Endothelial cell of umbilical vein (primary cell): ENCODE measurements around the gene SMIM20. TPM values are rescaled to one million over a fixed set of nuclear protein-coding genes. Genes with fewer than 3 reads are reported as not detected.

Experiments used
- BruUV-seq: library from RNA; stranded (reverse); fragments of 400-500 nt; replicated peaks from 2 replicates; lab custom pipeline; 2021; lab: Mats Ljungman, UMichigan
- CTCF ChIA-PET: fragments of 300-600, 350-600 bp; sonication (Branson Sonifier 250); formaldehyde crosslinking; loops from one replicate; lab custom pipeline; 2021; ENCODE audit warnings: antibody characterized with exemption, inconsistent platforms; lab: Charles Lee
- POLR2A ChIA-PET: fragments of 300-600, 350-600 bp; sonication (Branson Sonifier 250); formaldehyde crosslinking; loops from one replicate; lab custom pipeline; 2021; ENCODE audit warnings: antibody characterized with exemption, inconsistent platforms; lab: Charles Lee
- DNase-seq: peaks from one replicate; pipeline ENCODE4 v3.0.0-alpha.2; 2011; ENCODE audit warnings: low read depth, low spot score
- FAIRE-seq: peaks from 2 replicates; lab custom pipeline; 2011; peaks lifted over from hg19 to GRCh38; lab: Jason Lieb, UNC
- H2AFZ ChIP-seq: 2 replicates; pipeline ENCODE4 v1.6.0; 2012; ENCODE audit warnings: low read depth, low read length, control low read depth, inconsistent platforms
- H3K27ac ChIP-seq: 2 replicates; pipeline ENCODE4 v1.5.1; 2011; ENCODE audit warnings: low read depth, mild to moderate bottlenecking, control low read depth, low read length, moderate library complexity; ENCODE audit not compliant: insufficient read depth
- H3K27me3 ChIP-seq, 2 experiments: 2 replicates each; pipeline versions ENCODE4 v1.6.0 to v1.6.1; 2011; ENCODE audit warnings: low read length in 2 of 2, mixed read lengths in 1 of 2; ENCODE audit not compliant: control insufficient read depth in 2 of 2, insufficient read depth in 2 of 2
- H3K36me3 ChIP-seq, 2 experiments: 2 replicates in 1 of 2; 3 replicates in 1 of 2; pipeline ENCODE4 v1.5.1; 2011; ENCODE audit warnings: low read length in 2 of 2, mild to moderate bottlenecking in 1 of 2, moderate library complexity in 1 of 2; ENCODE audit not compliant: control insufficient read depth in 2 of 2, insufficient read depth in 2 of 2; ENCODE audit errors: extremely low read depth in 1 of 2
- H3K4me1 ChIP-seq: 3 replicates; pipeline ENCODE4 v1.5.1; 2011; ENCODE audit warnings: mild to moderate bottlenecking, low read length; ENCODE audit not compliant: control insufficient read depth, insufficient read depth; ENCODE audit errors: extremely low read depth
- H3K4me2 ChIP-seq: 2 replicates; pipeline ENCODE4 v1.6.1; 2011; ENCODE audit warnings: low read length, control low read depth, mixed read lengths; ENCODE audit not compliant: insufficient read depth
- H3K4me3 ChIP-seq, 3 experiments: fragments of 200-600 bp in 1 of 3; sonication (generic), shearing (Covaris generic) in 1 of 3; replicated peaks in 1 of 3; 2 replicates each; pipeline ENCODE4 v1.5.1; 2011 to 2016; ENCODE audit warnings: control low read depth in 3 of 3, low read length in 3 of 3, mild to moderate bottlenecking in 2 of 3, inconsistent platforms in 1 of 3, low read depth in 1 of 3, moderate library complexity in 1 of 3; ENCODE audit not compliant: insufficient read depth in 1 of 3
- H3K79me2 ChIP-seq: 2 replicates; pipeline ENCODE4 v1.6.0; 2012; ENCODE audit warnings: low read length, inconsistent platforms; ENCODE audit not compliant: control insufficient read depth, insufficient read depth
- H3K9ac ChIP-seq: replicated peaks from 2 replicates; pipeline ENCODE3; 2011; ENCODE audit warnings: low read length, control low read depth; ENCODE audit not compliant: insufficient read depth; ENCODE audit errors: extremely low read depth
- H3K9me1 ChIP-seq: replicated peaks from 3 replicates; pipeline ENCODE4 v1.6.0; 2011; ENCODE audit warnings: mild to moderate bottlenecking, low read length; ENCODE audit not compliant: control insufficient read depth, insufficient read depth; ENCODE audit errors: extremely low read depth
- H3K9me3 ChIP-seq: replicated peaks from 2 replicates; pipeline ENCODE4 v1.5.1; 2012; ENCODE audit warnings: low read length, inconsistent platforms; ENCODE audit not compliant: control insufficient read depth, insufficient read depth
- H4K20me1 ChIP-seq: replicated peaks from 2 replicates; pipeline ENCODE3; 2011; ENCODE audit warnings: mild to moderate bottlenecking, low read length; ENCODE audit not compliant: control insufficient read depth, insufficient read depth; ENCODE audit errors: extremely low read depth
- CTCF ChIP-seq, 2 donors: IDR thresholded peaks; 1 replicate in 1 of 2; 2 replicates in 1 of 2; pipeline ENCODE4 v1.5.1; 2011; ENCODE audit warnings: low read length in 2 of 2, mild to moderate bottlenecking in 2 of 2, moderate library complexity in 2 of 2, control low read depth in 1 of 2, inconsistent platforms in 1 of 2, low read depth in 1 of 2; ENCODE audit not compliant: insufficient read depth in 1 of 2; ENCODE audit errors: extremely low read depth in 1 of 2
- EZH2 ChIP-seq: IDR thresholded peaks from 2 replicates; pipeline ENCODE4 v1.6.1; 2012; ENCODE audit warnings: borderline replicate concordance, low read depth, mild to moderate bottlenecking, moderate library complexity, low read length, inconsistent platforms; ENCODE audit not compliant: severe bottlenecking
- FOS ChIP-seq: IDR thresholded peaks from 2 replicates; pipeline ENCODE4 v1.6.1; 2011; ENCODE audit warnings: mild to moderate bottlenecking, low read length, moderate library complexity, borderline replicate concordance; ENCODE audit not compliant: insufficient read depth
- GATA2 ChIP-seq: IDR thresholded peaks from 2 replicates; pipeline ENCODE4 v1.7.0; 2011; ENCODE audit warnings: low read depth, mild to moderate bottlenecking, moderate library complexity, mixed read lengths, low read length; ENCODE audit not compliant: insufficient read length, insufficient read depth
- JUN ChIP-seq: IDR thresholded peaks from 2 replicates; pipeline ENCODE4 v1.6.1; 2011; ENCODE audit warnings: borderline replicate concordance, low read depth; ENCODE audit not compliant: insufficient read length, insufficient read depth
- MAX ChIP-seq: IDR thresholded peaks from 2 replicates; pipeline ENCODE4 v1.6.1; 2011; ENCODE audit not compliant: insufficient read depth, insufficient read length
- MYC ChIP-seq: IDR thresholded peaks from one replicate; pipeline ENCODE4 v1.6.1; 2011; ENCODE audit warnings: mild to moderate bottlenecking, low read depth, low read length
- POLR2A ChIP-seq: IDR thresholded peaks from 2 replicates; pipeline ENCODE4 v1.6.1; 2012; ENCODE audit warnings: low read depth, mild to moderate bottlenecking, control low read depth, low read length
- POLR2AphosphoS5 ChIP-seq: IDR thresholded peaks from 2 replicates; pipeline ENCODE4 v1.6.1; 2012; ENCODE audit warnings: low read depth, mild to moderate bottlenecking, control low read depth, low read length, moderate library complexity; ENCODE audit not compliant: insufficient read depth
- dilution Hi-C: fragments of 300-500 bp; cut with MboI; formaldehyde crosslinking; loops from one replicate; pipeline ENCODE4 v1.15.0; 2019; ENCODE audit warnings: low sequenced_read_pairs; ENCODE audit not compliant: extremely low pct_ligation_motif_present
- intact Hi-C: fragments of 100-400 bp; cut with micrococcal nuclease; formaldehyde crosslinking; loops from one replicate; pipeline ENCODE4 v1.10.0; 2022
- polyA plus RNA-seq, 4 experiments: library from polyadenylated mRNA; depleted of rRNA in 3 of 4; stranded (reverse) in 3 of 4; unstranded in 1 of 4; fragments of >200 nt; gene quantifications; 2 replicates each; pipeline versions ENCODE4 v1.2.1 to v1.2.3, GENCODE V29; 2011 to 2012; ENCODE audit warnings: missing spikeins in 1 of 4
- total RNA-seq: library from RNA; stranded (reverse); gene quantifications from 2 replicates; pipeline ENCODE4 v1.2.3, GENCODE V29; 2021

SMIM20 gene
- total and polyA plus RNA-seq, 2 donors (not counting 3 experiments of a cell fraction or from before 2014, with no cell fraction given), result 10.2 to 19.2 TPM

- ChIA-PET POLR2A (no interaction called here), CTCF (interaction anchor here (1.0 kb wide), 1 partner anchor 10 kb away, joined by 3 read pairs; no protein-coding TSS in a partner anchor)
- dilution Hi-C loops (no loop called here), intact Hi-C loops (no loop called here)
- Histone ChIP-seq H3K9me3 (no peaks in the 10 kb centered on the region), H2AFZ (no peak overlapping the region), H4K20me1 (no peaks in the 10 kb centered on the region), H3K4me1 (no peaks in the 10 kb centered on the region), H3K9ac (no peak overlapping the region), H3K27me3 (no peaks in the 10 kb centered on the region), H3K36me3 (no peaks in the 10 kb centered on the region), H3K79me2 (no peaks in the 10 kb centered on the region), H3K4me2 (no peak overlapping the region), H3K9me1 (no peaks in the 10 kb centered on the region), H3K27ac (no peak overlapping the region), H3K4me3 (no peak overlapping the region)
- no peak for DNase-seq
- no TSS peak for BruUV-seq
- no peak for FAIRE-seq
- TF ChIP-seq FOS, result no peak
- no peak for TF ChIP-seq EZH2
Observed at GRCh38 chr4:25901030-25901430, 13.0 kb upstream of the SMIM20 start.

GRCh38 chr4:25903900-25904747 is 9.9 kb upstream of the SMIM20 start:
- Histone ChIP-seq H4K20me1 (no peaks in the 10 kb centered on the region), H3K27me3 (no peaks in the 10 kb centered on the region), H3K9me1 (no peaks in the 10 kb centered on the region), H2AFZ (no peak overlapping the region), H3K79me2 (no peaks in the 10 kb centered on the region), H3K9me3 (no peaks in the 10 kb centered on the region), H3K27ac (no peak overlapping the region), H3K36me3 (no peaks in the 10 kb centered on the region), H3K4me3 (no peak overlapping the region), H3K9ac (no peak overlapping the region), H3K4me1 (peaks cover 6% of the 10 kb centered on the region), H3K4me2 (no peak overlapping the region)
- intact Hi-C loops (no loop called here), dilution Hi-C loops (no loop called here)
- no TSS peak for BruUV-seq
- POLR2A ChIA-PET, result no interaction called here
- FAIRE-seq (no peak), DNase-seq (no peak)
- no peak for TF ChIP-seq GATA2
- TF ChIP-seq MAX, result no peak
- no peak for TF ChIP-seq CTCF (IDR thresholded peaks at IDR 0.05; ENCODE audit: extremely low read depth in 1 of 2, insufficient read depth in 1 of 2, low read depth in 1 of 2, low read length in 2 of 2)
- no peak for TF ChIP-seq EZH2
- TF ChIP-seq POLR2A, result no peak
- no peak for TF ChIP-seq MYC
- TF ChIP-seq POLR2AphosphoS5, result no peak
- no peak for TF ChIP-seq JUN
- TF ChIP-seq FOS, result no peak
- CTCF ChIA-PET, result no interaction called here
